Esophagus squamous epithelium (tissue), 4 donors: ENCODE results near the gene SPOPL.

Experiments used
- CTCF ChIP-seq, 6 experiments: fragments of 450-650 bp in 4 of 6; fragments of 200-600 bp in 2 of 6; sonication (generic) in 2 of 6; IDR thresholded peaks; one replicate each; pipeline ENCODE4 v1.5.1; 2016 to 2019; ENCODE audit warnings: antibody characterized with exemption in 6 of 6, mild to moderate bottlenecking in 4 of 6, moderate library complexity in 4 of 6
- POLR2A ChIP-seq, 4 donors: fragments of 450-650 bp; IDR thresholded peaks; one replicate each; pipeline ENCODE4 v1.6.1; 2017; ENCODE audit warnings: antibody characterized with exemption in 4 of 4, mild to moderate bottlenecking in 4 of 4, moderate library complexity in 3 of 4

- TF ChIP-seq CTCF (IDR thresholded peaks at IDR 0.05) (no peak), POLR2A (IDR thresholded peaks at IDR 0.05) (no peak)
Observed at GRCh38 chr2:138490673-138491494, 10.7 kb upstream of the SPOPL start.
